H1 (cell line): ENCODE data around the gene SLC22A8. TPM values are rescaled to one million over a fixed set of nuclear protein-coding genes. Genes with fewer than 3 reads are reported as not detected.

Source experiments
- CTCF ChIA-PET: fragments of 300-600 bp; sonication (Branson Sonifier 250); formaldehyde crosslinking; loops from one replicate; lab custom pipeline; 2021; ENCODE audit not compliant: partially characterized antibody; lab: Charles Lee
- POLR2A ChIA-PET: fragments of 300-600 bp; sonication (Branson Sonifier 250); formaldehyde crosslinking; loops from one replicate; lab custom pipeline; 2021; ENCODE audit warnings: inconsistent platforms; ENCODE audit not compliant: partially characterized antibody; lab: Charles Lee
- DNase-seq, 2 experiments: peaks; one replicate each; pipeline versions ENCODE4 v3.0.0 to v3.0.0-alpha.2; 2010 to 2022; ENCODE audit warnings: low spot score in 2 of 2, low read depth in 1 of 2, mixed read lengths in 1 of 2
- FAIRE-seq: peaks from 2 replicates; lab custom pipeline; 2011; peaks lifted over from hg19 to GRCh38; lab: Jason Lieb, UNC
- H2AFZ ChIP-seq: 2 replicates; pipeline ENCODE4 v1.8.1; 2012; ENCODE audit warnings: low read length, inconsistent platforms
- H2AK5ac ChIP-seq: 2 replicates; pipeline ENCODE4 v1.6.1; 2013; ENCODE audit warnings: low read depth, low read length
- H2BK120ac ChIP-seq: replicated peaks from 2 replicates; pipeline ENCODE3; 2013; ENCODE audit warnings: low read depth, low read length, inconsistent platforms
- H2BK12ac ChIP-seq: 2 replicates; pipeline ENCODE4 v1.6.1; 2013; ENCODE audit warnings: low read depth, low read length
- H2BK15ac ChIP-seq: 2 replicates; pipeline ENCODE4 v1.6.1; 2013; ENCODE audit warnings: low read length
- H2BK20ac ChIP-seq: 2 replicates; pipeline ENCODE4 v1.6.1; 2013; ENCODE audit warnings: low read length
- H2BK5ac ChIP-seq: 2 replicates; pipeline ENCODE4 v1.6.1; 2013; ENCODE audit warnings: low read depth, low read length
- H3K14ac ChIP-seq: 2 replicates; pipeline ENCODE4 v1.6.1; 2013; ENCODE audit warnings: inconsistent platforms; ENCODE audit not compliant: insufficient read length
- H3K18ac ChIP-seq: 2 replicates; pipeline ENCODE4 v1.6.1; 2013; ENCODE audit warnings: low read length; ENCODE audit errors: extremely low read depth
- H3K23ac ChIP-seq: 2 replicates; pipeline ENCODE4 v1.6.1; 2013; ENCODE audit warnings: inconsistent platforms; ENCODE audit not compliant: insufficient read length
- H3K23me2 ChIP-seq: 2 replicates; pipeline ENCODE4 v1.6.1; 2013; ENCODE audit warnings: low read depth, low read length
- H3K27ac ChIP-seq: 2 replicates; pipeline ENCODE4 v1.6.1; 2011; ENCODE audit warnings: low read depth, low read length, inconsistent platforms
- H3K27me3 ChIP-seq, 4 experiments: replicated peaks in 1 of 4; 1 replicate in 1 of 4; 2 replicates in 3 of 4; pipeline versions ENCODE4 v1.6.1 to v1.8.1; 2011 to 2013; ENCODE audit warnings: low read length in 3 of 4, mild to moderate bottlenecking in 3 of 4, inconsistent platforms in 2 of 4, mixed read lengths in 2 of 4, moderate library complexity in 1 of 4; ENCODE audit not compliant: control insufficient read depth in 3 of 4, insufficient read depth in 3 of 4; ENCODE audit errors: extremely low read depth in 1 of 4
- H3K36me3 ChIP-seq, 4 experiments: 2 replicates each; pipeline versions ENCODE4 v1.6.1 to v1.8.1; 2011 to 2013; ENCODE audit warnings: mild to moderate bottlenecking in 4 of 4, low read length in 3 of 4, moderate library complexity in 2 of 4, control low read depth in 1 of 4, inconsistent platforms in 1 of 4; ENCODE audit not compliant: insufficient read depth in 4 of 4, control insufficient read depth in 2 of 4
- H3K4ac ChIP-seq: replicated peaks from 2 replicates; pipeline ENCODE3; 2013; ENCODE audit warnings: low read length, low read depth, mixed read lengths, inconsistent platforms; ENCODE audit not compliant: insufficient read length
- H3K4me1 ChIP-seq, 4 experiments: replicated peaks in 1 of 4; 1 replicate in 1 of 4; 2 replicates in 3 of 4; pipeline versions ENCODE4 v1.6.1 to v1.8.1; 2011 to 2013; ENCODE audit warnings: low read length in 3 of 4, inconsistent platforms in 2 of 4, mixed read lengths in 1 of 4; ENCODE audit not compliant: insufficient read depth in 4 of 4, control insufficient read depth in 3 of 4
- H3K4me2 ChIP-seq, 2 experiments: 2 replicates each; pipeline versions ENCODE4 v1.6.1 to v1.8.1; 2011 to 2013; ENCODE audit warnings: low read depth in 2 of 2, low read length in 2 of 2, control low read depth in 1 of 2, inconsistent platforms in 1 of 2, mild to moderate bottlenecking in 1 of 2; ENCODE audit not compliant: insufficient read depth in 1 of 2
- H3K4me3 ChIP-seq, 4 experiments: fragments of 200-600, 300-600 bp in 1 of 4; sonication (generic), shearing (Covaris generic), sonication (Bioruptor Twin) in 1 of 4; 2 replicates each; pipeline versions ENCODE4 v1.5.1 to v1.8.1; 2011 to 2016; ENCODE audit warnings: low read length in 4 of 4, low read depth in 3 of 4, control low read depth in 2 of 4, inconsistent platforms in 2 of 4, mild to moderate bottlenecking in 2 of 4, mixed read lengths in 1 of 4, moderate library complexity in 1 of 4; ENCODE audit not compliant: insufficient read depth in 2 of 4; ENCODE audit errors: extremely low read depth in 1 of 4
- H3K56ac ChIP-seq: replicated peaks from 2 replicates; pipeline ENCODE3; 2013; ENCODE audit warnings: low read depth, mild to moderate bottlenecking, mixed read lengths, low read length, inconsistent platforms; ENCODE audit not compliant: insufficient read length
- H3K79me1 ChIP-seq: 2 replicates; pipeline ENCODE4 v1.6.1; 2013; ENCODE audit warnings: low read depth, low read length, control low read depth
- H3K79me2 ChIP-seq, 2 experiments: 2 replicates each; pipeline versions ENCODE4 v1.6.1 to v1.8.1; 2012 to 2013; ENCODE audit warnings: low read length in 2 of 2, mild to moderate bottlenecking in 2 of 2, inconsistent platforms in 1 of 2; ENCODE audit not compliant: insufficient read depth in 2 of 2, control insufficient read depth in 1 of 2
- H3K9ac ChIP-seq, 4 experiments: replicated peaks in 1 of 4; 1 replicate in 1 of 4; 2 replicates in 3 of 4; pipeline versions ENCODE4 v1.6.1 to v1.8.1; 2011 to 2013; ENCODE audit warnings: low read depth in 3 of 4, low read length in 3 of 4, control low read depth in 2 of 4, mild to moderate bottlenecking in 2 of 4, moderate library complexity in 2 of 4, inconsistent platforms in 1 of 4; ENCODE audit errors: extremely low read depth in 1 of 4
- H3K9me3 ChIP-seq, 2 experiments: 2 replicates each; pipeline versions ENCODE4 v1.6.1 to v1.8.1; 2012 to 2013; ENCODE audit warnings: mild to moderate bottlenecking in 2 of 2, moderate library complexity in 2 of 2, control low read depth in 1 of 2, inconsistent platforms in 1 of 2, low read depth in 1 of 2, low read length in 1 of 2, mixed read lengths in 1 of 2; ENCODE audit not compliant: insufficient read depth in 2 of 2
- H4K20me1 ChIP-seq, 2 experiments: replicated peaks in 1 of 2; 2 replicates each; pipeline versions ENCODE3 to v1.8.1; 2011 to 2013; ENCODE audit warnings: inconsistent platforms in 2 of 2, low read length in 2 of 2, mild to moderate bottlenecking in 1 of 2; ENCODE audit not compliant: insufficient read depth in 2 of 2, control insufficient read depth in 1 of 2
- H4K5ac ChIP-seq: 2 replicates; pipeline ENCODE4 v1.6.1; 2013; ENCODE audit warnings: low read length, low read depth, mixed read lengths, inconsistent platforms; ENCODE audit not compliant: insufficient read length
- H4K8ac ChIP-seq: 2 replicates; pipeline ENCODE4 v1.8.0; 2013; ENCODE audit warnings: mild to moderate bottlenecking, moderate library complexity, low read length, inconsistent platforms; ENCODE audit not compliant: insufficient read depth; ENCODE audit errors: extremely low read depth
- H4K91ac ChIP-seq: replicated peaks from 2 replicates; pipeline ENCODE3; 2013; ENCODE audit warnings: low read length, mixed read lengths, inconsistent platforms; ENCODE audit not compliant: insufficient read length
- ASH2L ChIP-seq: fragments of 200-600, 300-600 bp; sonication (generic); IDR thresholded peaks from one replicate; pipeline ENCODE4 v1.7.1; 2017; ENCODE audit warnings: low read length
- BACH1 ChIP-seq: IDR thresholded peaks from 2 replicates; pipeline ENCODE4 v1.6.1; 2012; ENCODE audit warnings: low read length, improper control_type of control experiment
- BCL11A ChIP-seq, 2 experiments: IDR thresholded peaks; one replicate each; pipeline ENCODE4 v1.6.1; 2011; ENCODE audit warnings: low read depth in 2 of 2, low read length in 2 of 2, mild to moderate bottlenecking in 2 of 2
- CBX5 ChIP-seq: fragments of 300-800, 300-1000 bp; sonication (generic); IDR thresholded peaks from 2 replicates; pipeline ENCODE4 v1.7.1; 2016; ENCODE audit warnings: antibody characterized with exemption, low read length, low read depth
- CBX8 ChIP-seq: fragments of 300-800, 300-1000 bp; sonication (generic); IDR thresholded peaks from 2 replicates; pipeline ENCODE4 v1.7.1; 2016; ENCODE audit warnings: low read depth, low read length, borderline replicate concordance
- JUND ChIP-seq: IDR thresholded peaks from 2 replicates; pipeline ENCODE4 v1.6.1; 2011; ENCODE audit warnings: mild to moderate bottlenecking, improper control_type of control experiment, low read length
- MAFK ChIP-seq: IDR thresholded peaks from 2 replicates; pipeline ENCODE4 v1.6.1; 2012; ENCODE audit warnings: low read depth, mild to moderate bottlenecking, improper control_type of control experiment, low read length
- MAX ChIP-seq: IDR thresholded peaks from 2 replicates; pipeline ENCODE4 v1.6.1; 2012; ENCODE audit warnings: inconsistent platforms
- PHF8 ChIP-seq: fragments of 200-600 bp; sonication (generic); conservative IDR thresholded peaks from 2 replicates; pipeline ENCODE4 v1.7.1; 2012; ENCODE audit warnings: low read depth, mild to moderate bottlenecking, inconsistent platforms, low read length, moderate library complexity
- RXRA ChIP-seq: IDR thresholded peaks from 2 replicates; pipeline ENCODE4 v1.6.1; 2011; ENCODE audit warnings: low read depth, mild to moderate bottlenecking, low read length, moderate library complexity; ENCODE audit not compliant: insufficient read depth
- SIX5 ChIP-seq: IDR thresholded peaks from 2 replicates; pipeline ENCODE4 v1.6.1; 2011; ENCODE audit warnings: mild to moderate bottlenecking, low read depth, low read length
- TAF1 ChIP-seq: IDR thresholded peaks from 2 replicates; pipeline ENCODE4 v1.6.1; 2011; ENCODE audit warnings: mild to moderate bottlenecking, low read depth, low read length
- USF2 ChIP-seq: IDR thresholded peaks from 2 replicates; pipeline ENCODE4 v1.6.1; 2011; ENCODE audit warnings: low read length, improper control_type of control experiment
- YY1 ChIP-seq: IDR thresholded peaks from 2 replicates; pipeline ENCODE4 v1.6.1; 2011; ENCODE audit warnings: low read depth, mild to moderate bottlenecking, low read length
- WGBS, 2 experiments: shearing (Covaris generic) in 1 of 2; methylation state at CpG; one replicate each; pipeline versions ENCODE4 v1.1.6 to v1.1.7; 2013 to 2015; ENCODE audit warnings: low lambda C conversion rate in 2 of 2, mixed read lengths in 2 of 2, inconsistent platforms in 1 of 2, low coverage in 1 of 2, missing lambda C conversion rate in 1 of 2; ENCODE audit not compliant: insufficient replicate concordance in 2 of 2, insufficient coverage in 1 of 2, insufficient read length in 1 of 2; ENCODE audit errors: extremely low coverage in 1 of 2, missing lambda C conversion rate in 1 of 2; 5-methylcytosine and 5-hydroxymethylcytosine counted together
- polyA plus RNA-seq, 7 experiments: library from polyadenylated mRNA; depleted of rRNA in 3 of 7; stranded (reverse) in 5 of 7; unstranded in 2 of 7; fragments of >200 nt in 5 of 7; fragments of 200-250 nt in 2 of 7; gene quantifications; 1 replicate in 5 of 7; 2 replicates in 1 of 7; 4 replicates in 1 of 7; pipeline versions ENCODE4 v1.2.1 to v1.2.3, GENCODE V29; 2011 to 2013; ENCODE audit warnings: missing spikeins in 2 of 7, mixed read lengths in 2 of 7
- total RNA-seq: library from RNA; stranded (reverse); fragmentation: NEBNext Ultra II Directional; extraction: Animal tissue kit (Norgen Biotek cat#: 25700); gene quantifications from 2 replicates; pipeline ENCODE4 v1.2.1, GENCODE V29; 2021

The SLC22A8 gene
- total and polyA plus RNA-seq, 2 of the 8 experiments (the other 6 are each of a cell fraction or from before 2014, with no cell fraction given), result not detected

GRCh38 chr11:63007920-63008319 lies 7.7 kb downstream of the SLC22A8 start:
- POLR2A ChIA-PET, result interaction anchor here (0.6 to 2.0 kb wide), 5 partner anchors 12 to 154 kb away, joined by 3 to 6 read pairs (median 3); no protein-coding TSS in a partner anchor

More at GRCh38 chr11:63007920-63008319, 7.7 kb downstream of the SLC22A8 start:
- Histone ChIP-seq H2BK15ac (peak overlapping the region; percentile 88), H3K79me2 (no peaks in the 10 kb centered on the region), H3K27me3 (no peaks in the 10 kb centered on the region), H4K5ac (no peak overlapping the region), H2AK5ac (no peak overlapping the region), H2BK120ac (no peak overlapping the region), H2BK12ac (no peak overlapping the region; the same call in 1 of the 2 replicates), H3K27ac (no peak overlapping the region), H3K56ac (no peak overlapping the region), H3K4me1 (no peaks in the 10 kb centered on the region), H2AFZ (no peak overlapping the region), H2BK5ac (no peak overlapping the region), H3K36me3 (no peaks in the 10 kb centered on the region), H4K20me1 (no peaks in the 10 kb centered on the region), H4K8ac (no peak overlapping the region), H2BK20ac (no peak overlapping the region), H3K23me2 (no peaks in the 10 kb centered on the region; the same call in 1 of the 2 replicates), H4K91ac (no peak overlapping the region), H3K4me2 (no peak overlapping the region), H3K9me3 (no peaks in the 10 kb centered on the region), H3K23ac (no peak overlapping the region), H3K79me1 (no peaks in the 10 kb centered on the region), H3K4me3 (no peak overlapping the region), H3K9ac (no peak overlapping the region), H3K18ac (peak overlapping the region; percentile 29; the same call in 1 of the 2 replicates), H3K14ac (no peak overlapping the region), H3K4ac (peak overlapping the region; percentile 19)
- WGBS, 2 experiments, result 82% methylated on average over 5 of the region's 5 CpGs; no CpG with 5 or more reads in 1 of the 2 experiments
- DNase-seq (no peak), FAIRE-seq (no peak)
- TF ChIP-seq ASH2L (no peak), YY1 (no peak), PHF8 (no peak), JUND (no peak), SIX5 (no peak), USF2 (no peak), BACH1 (no peak), MAX (no peak), CBX5 (no peak), MAFK (no peak), BCL11A (IDR thresholded peaks at IDR 0.05; ENCODE audit: low read depth in 2 of 2, low read length in 2 of 2) (no peak), CBX8 (no peak), TAF1 (no peak), RXRA (no peak)
- CTCF ChIA-PET, result interaction anchor here (0.6 to 10.2 kb wide), 9 partner anchors 9 to 100 kb away, joined by 3 to 149 read pairs (median 7); no protein-coding TSS in a partner anchor
